Activated CD8-positive, alpha-beta T cell treated with anti-CD3 and anti-CD28 coated beads for 36 hours (primary cell): Measurements from ENCODE around the gene OFD1. TPM values are rescaled to one million over a fixed set of nuclear protein-coding genes. Genes with fewer than 3 reads are reported as not detected.

Source experiments
- ATAC-seq: fragments of 200-7000 bp; cut with Tn5 transposase; one replicate; pipeline ENCODE4 v1.10.0; 2021; ENCODE audit warnings: mild to moderate bottlenecking, moderate library complexity
- CTCF ChIA-PET: fragments of 350-600 bp; sonication (Branson Sonifier 250); formaldehyde crosslinking; loops from one replicate; lab custom pipeline; 2021; ENCODE audit warnings: antibody characterized with exemption; lab: Charles Lee
- POLR2A ChIA-PET: fragments of 350-600 bp; sonication (Branson Sonifier 250); formaldehyde crosslinking; loops from one replicate; lab custom pipeline; 2021; ENCODE audit warnings: antibody characterized with exemption; lab: Charles Lee
- DNase-seq: peaks from one replicate; pipeline ENCODE4 v3.0.0-alpha.2; 2020
- H3K27ac Mint-ChIP-seq: one replicate; pipeline ENCODE4 v1.8.0; 2021; ENCODE audit warnings: mild to moderate bottlenecking, mixed read lengths
- H3K27me3 Mint-ChIP-seq: one replicate; pipeline ENCODE4 v1.8.0; 2021; ENCODE audit warnings: mixed read lengths
- H3K36me3 Mint-ChIP-seq: one replicate; pipeline ENCODE4 v1.8.0; 2021; ENCODE audit warnings: low read depth, mixed read lengths
- H3K4me1 Mint-ChIP-seq: one replicate; pipeline ENCODE4 v1.8.0; 2021; ENCODE audit warnings: low read depth, mixed read lengths
- H3K4me3 Mint-ChIP-seq: one replicate; pipeline ENCODE4 v1.8.0; 2021; ENCODE audit warnings: mild to moderate bottlenecking, moderate library complexity, mixed read lengths
- H3K9me3 Mint-ChIP-seq: one replicate; pipeline ENCODE4 v1.8.0; 2021; ENCODE audit warnings: mixed read lengths
- CTCF ChIP-seq: fragments of 200-600 bp; IDR thresholded peaks from one replicate; pipeline ENCODE4 v1.8.0; 2022; ENCODE audit warnings: antibody characterized with exemption, mild to moderate bottlenecking
- intact Hi-C: fragments of 100-400 bp; cut with micrococcal nuclease; formaldehyde crosslinking; loops from one replicate; pipeline ENCODE4 v1.10.0; 2022
- total RNA-seq, 2 experiments: library from RNA; stranded (reverse); gene quantifications; one replicate each; pipeline ENCODE4 v1.2.3, GENCODE V29; 2021

Gene OFD1
- total RNA-seq, 2 experiments from 2014 or later = 32.4 to 34.5 TPM

- TF ChIP-seq CTCF = no peak
- no peak for DNase-seq
- intact Hi-C loops = no loop called here
- Mint-ChIP-seq H3K9me3 (no peaks in the 10 kb centered on the region), H3K27ac (no peak overlapping the region), H3K4me1 (peaks cover 3% of the 10 kb centered on the region), H3K36me3 (peaks cover 21% of the 10 kb centered on the region), H3K27me3 (no peaks in the 10 kb centered on the region), H3K4me3 (no peak overlapping the region)
- ATAC-seq = no peak
- ChIA-PET CTCF (no interaction called here), POLR2A (interaction anchor here (0.6 kb wide), 1 partner anchor 386 kb away, joined by 3 read pairs; no protein-coding TSS in a partner anchor)
Observed at GRCh38 chrX:13760426-13760825, 25.9 kb downstream of the OFD1 start.

GRCh38 chrX:13761606-13762414, 27.3 kb downstream of the OFD1 start:
- no peak for DNase-seq
- no peak for ATAC-seq
- Mint-ChIP-seq H3K27ac (no peak overlapping the region), H3K36me3 (peaks cover 25% of the 10 kb centered on the region), H3K4me1 (peaks cover 2% of the 10 kb centered on the region), H3K27me3 (no peaks in the 10 kb centered on the region), H3K9me3 (no peaks in the 10 kb centered on the region), H3K4me3 (no peak overlapping the region)
- intact Hi-C loops = no loop called here
- ChIA-PET CTCF (interaction anchor here (1.4 to 1.8 kb wide), 2 partner anchors 11 to 270 kb away, joined by 4 to 5 read pairs; no protein-coding TSS in a partner anchor), POLR2A (no interaction called here)
- no peak for TF ChIP-seq CTCF

GRCh38 chrX:13763489-13763888, 28.9 kb downstream of the OFD1 start:
- ChIA-PET CTCF (interaction anchor here (1.8 kb wide), 1 partner anchor 13 kb away, joined by 4 read pairs; no protein-coding TSS in a partner anchor), POLR2A (no interaction called here)
- intact Hi-C loops = no loop called here
- no peak overlapping the region for H3K27ac Mint-ChIP-seq
- H3K4me3 Mint-ChIP-seq = no peak overlapping the region
- peaks cover 2% of the 10 kb centered on the region for H3K4me1 Mint-ChIP-seq
- peaks cover 17% of the 10 kb centered on the region for H3K36me3 Mint-ChIP-seq
- DNase-seq (no peak), ATAC-seq (no peak)
- no peak for TF ChIP-seq CTCF
- H3K9me3 Mint-ChIP-seq = no peaks in the 10 kb centered on the region
- H3K27me3 Mint-ChIP-seq = no peaks in the 10 kb centered on the region

GRCh38 chrX:13764281-13764680, 29.7 kb downstream of the OFD1 start:
- H3K4me3 Mint-ChIP-seq = no peak overlapping the region
- ChIA-PET POLR2A (no interaction called here), CTCF (no interaction called here)
- H3K27me3 Mint-ChIP-seq = no peaks in the 10 kb centered on the region
- H3K36me3 Mint-ChIP-seq = peaks cover 15% of the 10 kb centered on the region
- no peak overlapping the region for H3K27ac Mint-ChIP-seq
- peaks cover 2% of the 10 kb centered on the region for H3K4me1 Mint-ChIP-seq
- H3K9me3 Mint-ChIP-seq = no peaks in the 10 kb centered on the region
- intact Hi-C loops = no loop called here
- no peak for TF ChIP-seq CTCF
- ATAC-seq (no peak), DNase-seq (no peak)

GRCh38 chrX:13764765-13765164, 30.2 kb downstream of the OFD1 start:
- H3K36me3 Mint-ChIP-seq = peaks cover 19% of the 10 kb centered on the region
- ChIA-PET POLR2A (no interaction called here), CTCF (no interaction called here)
- TF ChIP-seq CTCF = no peak
- H3K4me3 Mint-ChIP-seq = no peak overlapping the region
- DNase-seq (no peak), ATAC-seq (no peak)
- intact Hi-C loops = no loop called here
- H3K4me1 Mint-ChIP-seq = peaks cover 2% of the 10 kb centered on the region
- no peak overlapping the region for H3K27ac Mint-ChIP-seq
- no peaks in the 10 kb centered on the region for H3K9me3 Mint-ChIP-seq
- no peaks in the 10 kb centered on the region for H3K27me3 Mint-ChIP-seq
